H1 (cell line): Measurements from ENCODE around the gene PCDHA1. TPM values are rescaled to one million over a fixed set of nuclear protein-coding genes. Genes with fewer than 3 reads are reported as not detected.
A peak's percentile ranks its signal among the peaks of the same experiment; 100 is the strongest.

Source experiments
- CTCF ChIA-PET: fragments of 300-600 bp; sonication (Branson Sonifier 250); formaldehyde crosslinking; loops from one replicate; lab custom pipeline; 2021; ENCODE audit not compliant: partially characterized antibody; lab: Charles Lee
- POLR2A ChIA-PET: fragments of 300-600 bp; sonication (Branson Sonifier 250); formaldehyde crosslinking; loops from one replicate; lab custom pipeline; 2021; ENCODE audit warnings: inconsistent platforms; ENCODE audit not compliant: partially characterized antibody; lab: Charles Lee
- DNase-seq, 2 experiments: peaks; one replicate each; pipeline versions ENCODE4 v3.0.0 to v3.0.0-alpha.2; 2010 to 2022; ENCODE audit warnings: low spot score in 2 of 2, low read depth in 1 of 2, mixed read lengths in 1 of 2
- FAIRE-seq: peaks from 2 replicates; lab custom pipeline; 2011; peaks lifted over from hg19 to GRCh38; lab: Jason Lieb, UNC
- H2AFZ ChIP-seq: 2 replicates; pipeline ENCODE4 v1.8.1; 2012; ENCODE audit warnings: low read length, inconsistent platforms
- H2AK5ac ChIP-seq: 2 replicates; pipeline ENCODE4 v1.6.1; 2013; ENCODE audit warnings: low read depth, low read length
- H2BK120ac ChIP-seq: replicated peaks from 2 replicates; pipeline ENCODE3; 2013; ENCODE audit warnings: low read depth, low read length, inconsistent platforms
- H2BK12ac ChIP-seq: 2 replicates; pipeline ENCODE4 v1.6.1; 2013; ENCODE audit warnings: low read depth, low read length
- H2BK15ac ChIP-seq: 2 replicates; pipeline ENCODE4 v1.6.1; 2013; ENCODE audit warnings: low read length
- H2BK20ac ChIP-seq: 2 replicates; pipeline ENCODE4 v1.6.1; 2013; ENCODE audit warnings: low read length
- H2BK5ac ChIP-seq: 2 replicates; pipeline ENCODE4 v1.6.1; 2013; ENCODE audit warnings: low read depth, low read length
- H3K14ac ChIP-seq: 2 replicates; pipeline ENCODE4 v1.6.1; 2013; ENCODE audit warnings: inconsistent platforms; ENCODE audit not compliant: insufficient read length
- H3K18ac ChIP-seq: 2 replicates; pipeline ENCODE4 v1.6.1; 2013; ENCODE audit warnings: low read length; ENCODE audit errors: extremely low read depth
- H3K23ac ChIP-seq: 2 replicates; pipeline ENCODE4 v1.6.1; 2013; ENCODE audit warnings: inconsistent platforms; ENCODE audit not compliant: insufficient read length
- H3K23me2 ChIP-seq: 2 replicates; pipeline ENCODE4 v1.6.1; 2013; ENCODE audit warnings: low read depth, low read length
- H3K27ac ChIP-seq: 2 replicates; pipeline ENCODE4 v1.6.1; 2011; ENCODE audit warnings: low read depth, low read length, inconsistent platforms
- H3K27me3 ChIP-seq, 4 experiments: replicated peaks in 1 of 4; 1 replicate in 1 of 4; 2 replicates in 3 of 4; pipeline versions ENCODE4 v1.6.1 to v1.8.1; 2011 to 2013; ENCODE audit warnings: low read length in 3 of 4, mild to moderate bottlenecking in 3 of 4, inconsistent platforms in 2 of 4, mixed read lengths in 2 of 4, moderate library complexity in 1 of 4; ENCODE audit not compliant: control insufficient read depth in 3 of 4, insufficient read depth in 3 of 4; ENCODE audit errors: extremely low read depth in 1 of 4
- H3K36me3 ChIP-seq, 4 experiments: 2 replicates each; pipeline versions ENCODE4 v1.6.1 to v1.8.1; 2011 to 2013; ENCODE audit warnings: mild to moderate bottlenecking in 4 of 4, low read length in 3 of 4, moderate library complexity in 2 of 4, control low read depth in 1 of 4, inconsistent platforms in 1 of 4; ENCODE audit not compliant: insufficient read depth in 4 of 4, control insufficient read depth in 2 of 4
- H3K4ac ChIP-seq: replicated peaks from 2 replicates; pipeline ENCODE3; 2013; ENCODE audit warnings: low read length, low read depth, mixed read lengths, inconsistent platforms; ENCODE audit not compliant: insufficient read length
- H3K4me1 ChIP-seq, 4 experiments: replicated peaks in 1 of 4; 1 replicate in 1 of 4; 2 replicates in 3 of 4; pipeline versions ENCODE4 v1.6.1 to v1.8.1; 2011 to 2013; ENCODE audit warnings: low read length in 3 of 4, inconsistent platforms in 2 of 4, mixed read lengths in 1 of 4; ENCODE audit not compliant: insufficient read depth in 4 of 4, control insufficient read depth in 3 of 4
- H3K4me2 ChIP-seq, 2 experiments: 2 replicates each; pipeline versions ENCODE4 v1.6.1 to v1.8.1; 2011 to 2013; ENCODE audit warnings: low read depth in 2 of 2, low read length in 2 of 2, control low read depth in 1 of 2, inconsistent platforms in 1 of 2, mild to moderate bottlenecking in 1 of 2; ENCODE audit not compliant: insufficient read depth in 1 of 2
- H3K4me3 ChIP-seq, 4 experiments: fragments of 200-600, 300-600 bp in 1 of 4; sonication (generic), shearing (Covaris generic), sonication (Bioruptor Twin) in 1 of 4; 2 replicates each; pipeline versions ENCODE4 v1.5.1 to v1.8.1; 2011 to 2016; ENCODE audit warnings: low read length in 4 of 4, low read depth in 3 of 4, control low read depth in 2 of 4, inconsistent platforms in 2 of 4, mild to moderate bottlenecking in 2 of 4, mixed read lengths in 1 of 4, moderate library complexity in 1 of 4; ENCODE audit not compliant: insufficient read depth in 2 of 4; ENCODE audit errors: extremely low read depth in 1 of 4
- H3K56ac ChIP-seq: replicated peaks from 2 replicates; pipeline ENCODE3; 2013; ENCODE audit warnings: low read depth, mild to moderate bottlenecking, mixed read lengths, low read length, inconsistent platforms; ENCODE audit not compliant: insufficient read length
- H3K79me1 ChIP-seq: 2 replicates; pipeline ENCODE4 v1.6.1; 2013; ENCODE audit warnings: low read depth, low read length, control low read depth
- H3K79me2 ChIP-seq, 2 experiments: 2 replicates each; pipeline versions ENCODE4 v1.6.1 to v1.8.1; 2012 to 2013; ENCODE audit warnings: low read length in 2 of 2, mild to moderate bottlenecking in 2 of 2, inconsistent platforms in 1 of 2; ENCODE audit not compliant: insufficient read depth in 2 of 2, control insufficient read depth in 1 of 2
- H3K9ac ChIP-seq, 4 experiments: replicated peaks in 1 of 4; 1 replicate in 1 of 4; 2 replicates in 3 of 4; pipeline versions ENCODE4 v1.6.1 to v1.8.1; 2011 to 2013; ENCODE audit warnings: low read depth in 3 of 4, low read length in 3 of 4, control low read depth in 2 of 4, mild to moderate bottlenecking in 2 of 4, moderate library complexity in 2 of 4, inconsistent platforms in 1 of 4; ENCODE audit errors: extremely low read depth in 1 of 4
- H3K9me3 ChIP-seq, 2 experiments: 2 replicates each; pipeline versions ENCODE4 v1.6.1 to v1.8.1; 2012 to 2013; ENCODE audit warnings: mild to moderate bottlenecking in 2 of 2, moderate library complexity in 2 of 2, control low read depth in 1 of 2, inconsistent platforms in 1 of 2, low read depth in 1 of 2, low read length in 1 of 2, mixed read lengths in 1 of 2; ENCODE audit not compliant: insufficient read depth in 2 of 2
- H4K20me1 ChIP-seq, 2 experiments: replicated peaks in 1 of 2; 2 replicates each; pipeline versions ENCODE3 to v1.8.1; 2011 to 2013; ENCODE audit warnings: inconsistent platforms in 2 of 2, low read length in 2 of 2, mild to moderate bottlenecking in 1 of 2; ENCODE audit not compliant: insufficient read depth in 2 of 2, control insufficient read depth in 1 of 2
- H4K5ac ChIP-seq: 2 replicates; pipeline ENCODE4 v1.6.1; 2013; ENCODE audit warnings: low read length, low read depth, mixed read lengths, inconsistent platforms; ENCODE audit not compliant: insufficient read length
- H4K8ac ChIP-seq: 2 replicates; pipeline ENCODE4 v1.8.0; 2013; ENCODE audit warnings: mild to moderate bottlenecking, moderate library complexity, low read length, inconsistent platforms; ENCODE audit not compliant: insufficient read depth; ENCODE audit errors: extremely low read depth
- H4K91ac ChIP-seq: replicated peaks from 2 replicates; pipeline ENCODE3; 2013; ENCODE audit warnings: low read length, mixed read lengths, inconsistent platforms; ENCODE audit not compliant: insufficient read length
- BCL11A ChIP-seq, 2 experiments: IDR thresholded peaks; one replicate each; pipeline ENCODE4 v1.6.1; 2011; ENCODE audit warnings: low read depth in 2 of 2, low read length in 2 of 2, mild to moderate bottlenecking in 2 of 2
- CTBP2 ChIP-seq: IDR thresholded peaks from 2 replicates; pipeline ENCODE4 v1.7.0; 2011; ENCODE audit warnings: borderline replicate concordance, mild to moderate bottlenecking, moderate library complexity, mixed read lengths, low read length; ENCODE audit not compliant: insufficient read depth, insufficient read length
- EZH2 ChIP-seq: fragments of 200-600 bp; sonication (generic); IDR thresholded peaks from 2 replicates; pipeline ENCODE4 v1.7.1; 2012; ENCODE audit warnings: low read depth, mild to moderate bottlenecking, moderate library complexity, low read length, inconsistent platforms; ENCODE audit not compliant: severe bottlenecking
- HDAC6 ChIP-seq: IDR thresholded peaks from one replicate; pipeline ENCODE4 v1.7.1; 2012; ENCODE audit warnings: low read depth, mild to moderate bottlenecking, inconsistent platforms, low read length, moderate library complexity
- RNF2 ChIP-seq: fragments of 200-900, 300-1000 bp; sonication (generic); IDR thresholded peaks from 2 replicates; pipeline ENCODE4 v1.7.1; 2016; ENCODE audit warnings: borderline replicate concordance, low read depth, mild to moderate bottlenecking, antibody characterized with exemption, low read length; ENCODE audit not compliant: poor library complexity, severe bottlenecking; ENCODE audit errors: missing control alignments
- RXRA ChIP-seq: IDR thresholded peaks from 2 replicates; pipeline ENCODE4 v1.6.1; 2011; ENCODE audit warnings: low read depth, mild to moderate bottlenecking, low read length, moderate library complexity; ENCODE audit not compliant: insufficient read depth
- SIRT6 ChIP-seq: IDR thresholded peaks from one replicate; pipeline ENCODE4 v1.7.1; 2012; ENCODE audit warnings: low read length, inconsistent platforms
- SP4 ChIP-seq: IDR thresholded peaks from 2 replicates; pipeline ENCODE4 v1.6.1; 2012; ENCODE audit warnings: low read length, inconsistent platforms
- TAF1 ChIP-seq: IDR thresholded peaks from 2 replicates; pipeline ENCODE4 v1.6.1; 2011; ENCODE audit warnings: mild to moderate bottlenecking, low read depth, low read length
- TBP ChIP-seq: IDR thresholded peaks from 2 replicates; pipeline ENCODE4 v1.6.1; 2011; ENCODE audit warnings: low read depth, low read length, improper control_type of control experiment
- WGBS, 2 experiments: shearing (Covaris generic) in 1 of 2; methylation state at CpG; one replicate each; pipeline versions ENCODE4 v1.1.6 to v1.1.7; 2013 to 2015; ENCODE audit warnings: low lambda C conversion rate in 2 of 2, mixed read lengths in 2 of 2, inconsistent platforms in 1 of 2, low coverage in 1 of 2, missing lambda C conversion rate in 1 of 2; ENCODE audit not compliant: insufficient replicate concordance in 2 of 2, insufficient coverage in 1 of 2, insufficient read length in 1 of 2; ENCODE audit errors: extremely low coverage in 1 of 2, missing lambda C conversion rate in 1 of 2; 5-methylcytosine and 5-hydroxymethylcytosine counted together
- polyA plus RNA-seq, 7 experiments: library from polyadenylated mRNA; depleted of rRNA in 3 of 7; stranded (reverse) in 5 of 7; unstranded in 2 of 7; fragments of >200 nt in 5 of 7; fragments of 200-250 nt in 2 of 7; gene quantifications; 1 replicate in 5 of 7; 2 replicates in 1 of 7; 4 replicates in 1 of 7; pipeline versions ENCODE4 v1.2.1 to v1.2.3, GENCODE V29; 2011 to 2013; ENCODE audit warnings: missing spikeins in 2 of 7, mixed read lengths in 2 of 7
- total RNA-seq: library from RNA; stranded (reverse); fragmentation: NEBNext Ultra II Directional; extraction: Animal tissue kit (Norgen Biotek cat#: 25700); gene quantifications from 2 replicates; pipeline ENCODE4 v1.2.1, GENCODE V29; 2021
- TF ChIP-seq, protein P1 (sequence below): IDR thresholded peaks from 2 replicates; pipeline ENCODE4 v1.6.1; 2011; ENCODE audit warnings: low read length, improper control_type of control experiment

Gene PCDHA1
- total and polyA plus RNA-seq, 2 of the 8 experiments (the other 6 are each of a cell fraction or from before 2014, with no cell fraction given), result 0.23 to 0.50 TPM

DNA sequence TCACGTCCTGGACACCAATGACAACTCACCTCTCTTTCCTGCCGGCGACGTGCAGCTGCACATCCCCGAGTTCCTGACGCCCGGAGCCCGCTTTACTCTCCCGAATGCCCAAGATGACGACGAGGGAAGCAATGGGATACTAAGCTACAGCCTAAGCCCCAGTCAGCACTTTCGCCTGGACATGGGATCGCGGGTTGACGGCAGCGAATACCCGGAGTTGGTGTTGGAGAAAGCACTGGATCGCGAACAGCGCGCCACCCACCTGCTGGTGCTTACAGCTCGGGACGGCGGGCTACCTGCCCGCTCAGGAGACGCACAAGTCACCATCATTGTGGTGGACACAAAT is 141.3 kb downstream of the PCDHA1 start:
- Histone ChIP-seq H3K79me2 (no peaks in the 10 kb centered on the region), H3K56ac (no peak overlapping the region), H2BK15ac (no peak overlapping the region), H2BK120ac (no peak overlapping the region), H3K4me2 (peak overlapping the region; percentile 95 to 97), H3K23me2 (peaks cover 20% of the 10 kb centered on the region), H3K9me3 (no peaks in the 10 kb centered on the region), H4K91ac (no peak overlapping the region), H3K14ac (no peak overlapping the region), H3K36me3 (no peaks in the 10 kb centered on the region), H4K5ac (no peak overlapping the region), H4K20me1 (peaks cover 9 to 15% of the 10 kb centered on the region in 2 experiments), H3K4me3 (peak overlapping the region; percentile 62 to 75 (median 68)), H3K4me1 (peaks cover 0 to 15% (median 11%) of the 10 kb centered on the region in 4 experiments; a peak in 6 of 7 replicates), H4K8ac (no peak overlapping the region), H3K27me3 (peaks cover 0 to 25% (median 15%) of the 10 kb centered on the region in 4 experiments; a peak in 6 of 7 replicates), H2BK5ac (no peak overlapping the region), H3K9ac (0 out of 7 replicates have a peak overlapping the region, but pooled peaks of 1 of the 4 experiments have one; percentile 16), H2BK12ac (peak overlapping the region; percentile 72), H3K4ac (peak overlapping the region; percentile 32), H2AK5ac (no peak overlapping the region), H3K23ac (no peak overlapping the region), H3K27ac (no peak overlapping the region), H3K18ac (no peak overlapping the region), H3K79me1 (no peaks in the 10 kb centered on the region; the same call in none of the 2 replicates), H2BK20ac (no peak overlapping the region), H2AFZ (peak overlapping the region; percentile 68)
- 4% methylated on average over 26 of the region's 26 CpGs; no CpG with 5 or more reads in 1 of the 2 experiments for WGBS, 2 experiments
- DNase-seq (peak in 1 of 2 experiments; percentile 72), FAIRE-seq (peak; percentile 63)
- ChIA-PET CTCF (interaction anchor here (0.7 to 4.8 kb wide), 42 partner anchors 8 to 134 kb away, joined by 3 to 78 read pairs (median 5); partner anchors contain the start of genes PCDHA10, PCDHA12, PCDHA13 and PCDHA4), POLR2A (interaction anchor here (0.7 to 3.8 kb wide), 8 partner anchors 9 to 113 kb away, joined by 3 to 41 read pairs (median 6); partner anchors contain the start of genes PCDHA11 and PCDHA12)
- TF ChIP-seq CTBP2 (no peak), HDAC6 (no peak), RNF2 (no peak), SP4 (no peak), EZH2 (no peak), RXRA (no peak), TAF1 (no peak; the same call in 1 of the 2 replicates), SIRT6 (no peak), BCL11A (IDR thresholded peaks at IDR 0.05; ENCODE audit: low read depth in 2 of 2, low read length in 2 of 2) (no peak), TBP (no peak; the same call in 1 of the 2 replicates)
- TF ChIP-seq, protein P1, sequence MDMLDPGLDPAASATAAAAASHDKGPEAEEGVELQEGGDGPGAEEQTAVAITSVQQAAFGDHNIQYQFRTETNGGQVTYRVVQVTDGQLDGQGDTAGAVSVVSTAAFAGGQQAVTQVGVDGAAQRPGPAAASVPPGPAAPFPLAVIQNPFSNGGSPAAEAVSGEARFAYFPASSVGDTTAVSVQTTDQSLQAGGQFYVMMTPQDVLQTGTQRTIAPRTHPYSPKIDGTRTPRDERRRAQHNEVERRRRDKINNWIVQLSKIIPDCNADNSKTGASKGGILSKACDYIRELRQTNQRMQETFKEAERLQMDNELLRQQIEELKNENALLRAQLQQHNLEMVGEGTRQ, result 0 out of 2 replicates have a peak, but pooled peaks have one; percentile 9
